Measurements from ENCODE around the gene ATMIN. TPM values are rescaled to one million over a fixed set of nuclear protein-coding genes. Genes with fewer than 3 reads are reported as not detected.
A peak's percentile ranks its signal among the peaks of the same experiment; 100 is the strongest.

Gene ATMIN
- total and polyA plus RNA-seq, 12 donors: 10.1 to 46.4 (median 34.3) TPM

GRCh38 chr16:80989801-80990200 is 45.8 kb upstream of the ATMIN start:
- no peaks in the 10 kb centered on the region for H3K27me3 ChIP-seq
- peaks cover 0 to 23% of the 10 kb centered on the region in 2 donors for H3K4me1 ChIP-seq (replicated peaks in 1 of 2)
- 40 to 68% (median 54%) methylated on average over 2 of the region's 2 CpGs for WGBS, 4 donors
- H3K9me3 ChIP-seq (replicated peaks in 1 of 3): no peaks in the 10 kb centered on the region
- intact Hi-C loops (cut with DNase I): loop anchor here in 1 of 2 donors (10.0 kb wide), 1 partner anchor 55 kb away; no protein-coding TSS in a partner anchor
- DNase-seq: no peak
- H3K4me3 ChIP-seq: no peak overlapping the region
- H3K36me3 ChIP-seq (replicated peaks in 1 of 2): no peaks in the 10 kb centered on the region
- no peak overlapping the region for H3K27ac ChIP-seq
- TF ChIP-seq CTCF (IDR thresholded peaks at IDR 0.05) (no peak), POLR2A (IDR thresholded peaks at IDR 0.05) (no peak)

- H3K4me1 ChIP-seq (replicated peaks in 1 of 2): peaks cover 0 to 23% of the 10 kb centered on the region in 2 donors
- intact Hi-C loops (cut with DNase I): loop anchor here in 1 of 2 donors (10.0 kb wide), 1 partner anchor 56 kb away; no protein-coding TSS in a partner anchor
- no peak overlapping the region for H3K4me3 ChIP-seq
- H3K27ac ChIP-seq: no peak overlapping the region
- DNase-seq: peak in 1 of 7 donors; percentile 7
- no peaks in the 10 kb centered on the region for H3K36me3 ChIP-seq (replicated peaks in 1 of 2)
- 77 to 87% (median 83%) methylated on average over 3 of the region's 3 CpGs for WGBS, 4 donors
- no peaks in the 10 kb centered on the region for H3K27me3 ChIP-seq
- no peak for TF ChIP-seq POLR2A (IDR thresholded peaks at IDR 0.05)
- no peak for TF ChIP-seq CTCF (IDR thresholded peaks at IDR 0.05)
- H3K9me3 ChIP-seq (replicated peaks in 1 of 3): no peaks in the 10 kb centered on the region
These were observed 45.1 kb upstream of the ATMIN start for GRCh38 chr16:80990577-80990976.

- H3K4me3 ChIP-seq: no peak overlapping the region
- WGBS, 4 donors: 87 to 97% (median 90%) methylated on average over 2 of the region's 2 CpGs
- H3K27ac ChIP-seq: no peak overlapping the region
These were observed 44.7 kb upstream of the ATMIN start for GRCh38 chr16:80990978-80991377.

GRCh38 chr16:80991792-80992430 is 43.7 kb upstream of the ATMIN start:
- Histone ChIP-seq H3K36me3 (replicated peaks in 1 of 2) (no peaks in the 10 kb centered on the region), H3K4me1 (replicated peaks in 1 of 2) (peaks cover 0 to 21% of the 10 kb centered on the region in 2 donors), H3K27ac (no peak overlapping the region), H3K9me3 (replicated peaks in 1 of 3) (no peaks in the 10 kb centered on the region), H3K4me3 (no peak overlapping the region), H3K27me3 (no peaks in the 10 kb centered on the region)
- no peak for DNase-seq
- intact Hi-C loops (cut with DNase I): loop anchor here in 1 of 2 donors (10.0 kb wide), 1 partner anchor 57 kb away; no protein-coding TSS in a partner anchor
- no peak for TF ChIP-seq CTCF (IDR thresholded peaks at IDR 0.05)
- WGBS, 4 donors: 62 to 73% (median 68%) methylated on average over 6 of the region's 6 CpGs

More at GRCh38 chr16:80990978-80991377, 44.7 kb upstream of the ATMIN start:
- H3K36me3 ChIP-seq (replicated peaks in 1 of 2): no peaks in the 10 kb centered on the region
- intact Hi-C loops (cut with DNase I): loop anchor here in 1 of 2 donors (10.0 kb wide), 1 partner anchor 56 kb away; no protein-coding TSS in a partner anchor
- no peak for TF ChIP-seq POLR2A (IDR thresholded peaks at IDR 0.05)
- TF ChIP-seq CTCF (IDR thresholded peaks at IDR 0.05): no peak
- no peaks in the 10 kb centered on the region for H3K9me3 ChIP-seq (replicated peaks in 1 of 3)
- peaks cover 0 to 23% of the 10 kb centered on the region in 2 donors for H3K4me1 ChIP-seq (replicated peaks in 1 of 2)
- DNase-seq: no peak
- no peaks in the 10 kb centered on the region for H3K27me3 ChIP-seq
